ENCODE data around the gene MTRFR.

Gene MTRFR

GRCh38 chr12:123306200-123306599, 73.0 kb downstream of the MTRFR start:
- DNase-seq (ENCODE audit: low read depth, low spot score): no peak
- no peak for TF ChIP-seq CTCF (IDR thresholded peaks at IDR 0.05; ENCODE audit: low read depth, low read length)
- in situ Hi-C loops (cut with HindIII; ENCODE audit: low sequenced_read_pairs): no loop called here
- H3K4me3 ChIP-seq (ENCODE audit: low read depth, low read length): no peak overlapping the region
